NCI-H446 treated with DMSO at 0.1 percent for 48 hours (cell line): ENCODE measurements around the gene ZDHHC11.
"Not testable (repeated sequence)": the region's sequence is repeated elsewhere in the genome, so short reads cannot be mapped to it uniquely, and the experiment has no call there.

Experiments used
- DNase-seq: peaks from one replicate; lab custom pipeline; 2025; lab: John Stamatoyannopoulos, UW

Gene ZDHHC11

DNA sequence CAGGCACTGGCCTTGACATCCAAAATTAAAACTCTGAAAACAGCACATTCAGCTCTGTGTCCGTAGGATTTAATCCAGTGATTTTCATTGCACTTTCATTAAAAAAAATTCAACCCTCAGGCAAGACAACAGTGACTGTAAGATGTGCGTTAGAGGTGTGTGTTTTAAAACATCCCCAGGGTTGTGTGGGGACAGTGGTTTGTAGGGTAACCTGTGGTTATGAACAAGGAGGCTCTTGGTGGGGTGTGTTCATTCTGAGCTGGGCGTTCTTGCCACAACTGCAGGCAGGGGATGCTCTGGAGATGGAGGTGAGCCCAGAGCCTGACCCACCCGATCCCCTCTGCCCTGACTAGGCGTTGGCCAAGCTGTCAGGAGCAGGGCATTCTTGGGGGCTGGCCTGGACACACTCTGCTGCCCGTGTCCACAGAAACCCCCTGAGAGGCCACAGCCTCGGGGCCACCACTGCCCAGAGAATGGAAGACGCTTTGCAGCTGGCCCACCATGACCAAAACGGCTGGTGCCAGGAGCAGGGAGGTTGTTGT, 103.4 kb downstream of the ZDHHC11 start:
- DNase-seq, result not testable (repeated sequence)

GRCh38 chr5:746258-746761, 104.5 kb downstream of the ZDHHC11 start:
- no peak for DNase-seq
